Middle frontal gyrus (tissue), 1 donor: Measurements from ENCODE around the gene CERS5.
A peak's percentile ranks its signal among the peaks of the same experiment; 100 is the strongest.
"Not testable (repeated sequence)": the region's sequence is repeated elsewhere in the genome, so short reads cannot be mapped to it uniquely, and the experiment has no call there.

Experiments
- DNase-seq: peaks from one replicate; pipeline ENCODE4 v3.0.0-alpha.2; 2015; ENCODE audit warnings: low spot score; ENCODE audit errors: extremely low spot score

The CERS5 gene

DNA sequence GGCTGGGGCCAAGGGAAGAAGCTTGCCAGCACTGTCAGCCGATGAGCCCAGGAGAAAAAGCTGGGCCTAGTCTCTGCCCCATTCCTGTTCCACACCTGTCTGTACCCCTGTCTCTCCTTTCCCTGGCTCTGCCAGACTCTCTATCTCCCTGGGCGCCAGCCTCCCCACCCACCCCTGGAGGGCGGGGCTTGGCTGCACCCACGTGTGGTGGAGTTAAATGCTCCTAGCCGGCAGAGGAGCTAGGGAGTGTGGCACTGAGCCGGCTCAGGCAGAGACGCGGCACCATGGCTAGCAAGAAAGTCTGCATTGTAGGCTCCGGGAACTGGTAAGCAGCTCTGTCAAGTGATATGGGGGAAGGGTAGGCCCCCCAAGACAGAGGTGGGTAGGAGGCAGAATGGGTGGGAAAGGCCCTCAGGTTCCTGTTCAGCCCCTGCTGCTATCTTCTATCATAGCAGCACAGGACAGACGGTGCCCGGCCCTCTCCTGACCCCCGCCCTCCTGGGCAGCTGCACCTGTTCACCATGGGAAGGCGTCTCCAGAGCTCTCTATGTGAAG, 63.3 kb downstream of the CERS5 start, which contains the start of gene GPD1:
Gene GPD1 (plus strand): TSS at position 242 of the 555 bp plus-strand sequence. CDS start 43 bp downstream, at position 285.
- peak; percentile 79 for DNase-seq

DNA sequence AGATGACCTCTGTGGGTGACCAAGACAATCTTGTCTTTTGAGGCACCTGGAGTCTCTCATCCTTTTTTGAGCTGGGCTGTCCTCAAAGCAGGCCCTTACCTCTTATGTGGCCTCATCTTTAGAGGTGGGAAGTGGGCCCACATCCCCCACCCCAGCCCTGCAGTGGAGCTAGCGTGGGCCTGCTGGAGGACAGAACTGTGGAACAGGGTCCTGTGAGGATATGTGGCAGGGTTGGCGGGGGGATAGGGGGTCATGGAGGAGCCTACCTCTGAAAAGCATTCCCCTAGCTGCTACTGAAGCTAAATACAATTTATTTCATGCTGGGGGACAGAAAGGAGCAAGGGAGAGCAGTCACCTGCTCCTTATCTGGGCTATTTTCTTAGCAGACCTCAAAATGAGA, 63.8 kb downstream of the CERS5 start:
- no peak for DNase-seq

DNA sequence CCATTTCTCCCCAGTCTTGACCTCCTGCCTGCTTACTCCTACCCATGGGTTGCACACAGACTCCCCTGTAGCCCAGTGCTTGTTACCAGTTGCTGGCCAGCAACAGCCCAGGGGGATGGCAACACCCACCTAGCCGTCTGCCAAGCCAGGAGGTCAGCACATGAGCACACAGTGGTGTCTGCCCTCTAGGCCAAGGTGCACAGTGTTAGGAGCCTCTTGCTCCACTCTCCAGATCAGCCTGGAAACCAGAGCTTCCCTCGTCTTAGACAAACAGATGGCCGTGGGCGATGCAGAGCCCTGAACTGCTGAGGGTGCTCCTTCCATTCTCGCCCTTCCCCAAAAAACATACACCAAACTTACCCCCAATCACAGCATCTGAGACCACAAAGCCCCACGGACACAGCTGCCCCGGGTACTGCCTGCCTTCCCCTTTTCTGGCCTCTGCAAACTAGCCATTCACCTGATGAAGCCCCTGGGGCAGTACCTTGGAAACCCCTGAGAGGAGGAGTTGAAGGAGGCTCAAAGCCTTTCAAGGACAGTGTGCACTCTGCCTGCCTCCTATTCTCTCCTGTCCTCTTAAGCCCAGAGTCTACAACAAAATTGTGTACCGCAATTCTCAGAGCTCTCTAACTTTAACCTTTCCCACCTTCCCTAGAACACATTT, 64.4 kb downstream of the CERS5 start:
- no peak for DNase-seq

- peak; percentile 35 for DNase-seq
Observed at GRCh38 chr12:50102131-50102531, 65.0 kb downstream of the CERS5 start.

DNA sequence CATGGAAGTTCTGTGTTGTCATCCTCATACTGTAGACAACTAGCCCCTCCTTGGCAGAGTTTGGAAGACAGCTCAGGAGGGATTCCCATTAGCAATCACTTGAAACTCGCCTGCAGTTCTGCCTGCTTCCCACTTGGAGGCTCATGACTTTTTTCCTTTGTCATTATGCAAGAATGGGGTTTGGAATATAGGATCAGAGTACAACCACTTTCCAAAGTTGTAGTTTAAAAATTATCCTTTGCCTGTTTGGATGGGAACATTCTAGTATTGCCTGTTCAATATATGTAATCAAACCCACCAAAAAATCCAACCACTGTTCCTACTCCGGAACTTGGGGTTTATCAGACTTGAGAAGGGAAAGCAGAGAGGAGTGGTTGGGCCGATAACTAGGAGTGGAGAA, 65.5 kb downstream of the CERS5 start:
- DNase-seq: no peak

GRCh38 chr12:50100561-50100960, 66.6 kb downstream of the CERS5 start:
- no peak for DNase-seq

DNA sequence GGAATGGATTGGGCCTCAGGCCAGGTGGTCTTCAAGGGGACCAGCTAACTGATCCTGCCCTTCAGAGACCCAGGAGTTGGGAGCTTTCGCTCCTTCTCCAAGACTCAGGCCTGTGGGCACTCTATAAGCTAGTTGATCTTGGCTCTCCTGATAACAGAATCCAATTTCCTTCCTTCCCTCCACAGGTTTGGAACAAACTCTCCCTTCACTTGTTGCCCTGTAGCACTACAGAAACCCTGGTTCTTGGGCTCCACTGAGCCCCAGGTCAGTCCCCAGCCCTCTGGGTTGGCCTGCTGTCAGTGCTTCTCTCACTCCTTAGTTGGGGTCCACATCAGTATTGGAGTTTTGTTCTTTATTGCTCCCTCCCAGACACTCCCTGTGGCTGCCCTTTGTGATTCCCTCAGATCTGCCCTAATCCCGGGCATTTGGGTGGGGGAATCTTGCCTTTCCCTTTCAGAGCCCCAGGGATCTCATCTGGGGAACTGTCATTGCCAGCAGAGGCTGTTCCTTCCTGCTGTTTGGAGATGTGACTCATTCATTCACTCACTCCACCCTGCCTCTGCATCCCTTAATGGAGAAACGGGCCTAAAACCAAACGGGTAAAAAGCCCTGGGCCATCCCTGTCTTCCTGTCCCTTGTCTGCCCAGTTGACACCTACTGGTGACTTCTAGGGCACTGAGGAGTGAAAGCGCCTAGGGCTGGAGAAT, 67.7 kb downstream of the CERS5 start:
- DNase-seq: no peak

DNA sequence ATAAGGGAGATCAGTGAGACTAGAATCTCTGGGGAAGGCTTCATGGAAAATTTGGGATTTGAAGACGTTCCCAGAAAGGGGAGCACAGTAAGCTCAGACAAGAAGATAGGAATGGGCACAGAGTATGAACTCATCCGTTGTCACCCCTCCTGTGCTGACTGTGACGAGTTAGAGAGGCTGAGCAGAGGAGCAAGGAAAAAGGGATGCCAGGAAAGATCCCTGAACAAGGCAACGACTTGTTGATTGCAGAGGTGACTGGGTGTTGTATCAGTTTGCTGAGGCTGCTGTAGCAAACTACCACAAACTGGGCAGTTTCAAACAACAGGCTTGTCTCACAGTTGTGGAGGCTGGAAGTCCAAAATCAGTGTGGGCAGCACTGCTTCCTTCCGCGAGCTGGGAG, 69.2 kb downstream of the CERS5 start:
- no peak for DNase-seq

DNA sequence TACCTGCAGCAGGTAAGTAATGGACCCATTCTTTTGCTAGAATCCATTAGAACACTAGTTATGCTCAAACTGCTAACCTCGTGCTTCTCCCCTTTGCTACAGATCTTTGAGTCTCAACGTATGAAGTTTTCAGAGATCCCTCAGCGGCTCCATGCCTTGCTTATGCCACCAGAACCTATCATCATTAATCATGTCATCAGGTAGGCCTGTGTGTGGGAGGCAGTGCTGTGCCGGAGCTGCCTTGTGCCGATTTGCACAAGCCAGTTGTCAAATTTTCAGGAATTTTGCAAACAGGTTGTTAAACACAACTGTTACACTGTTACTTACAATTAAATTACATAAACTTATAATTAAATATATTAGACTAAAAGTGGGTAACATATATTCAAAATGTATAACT, 76.8 kb downstream of the CERS5 start:
- DNase-seq: no peak

DNA sequence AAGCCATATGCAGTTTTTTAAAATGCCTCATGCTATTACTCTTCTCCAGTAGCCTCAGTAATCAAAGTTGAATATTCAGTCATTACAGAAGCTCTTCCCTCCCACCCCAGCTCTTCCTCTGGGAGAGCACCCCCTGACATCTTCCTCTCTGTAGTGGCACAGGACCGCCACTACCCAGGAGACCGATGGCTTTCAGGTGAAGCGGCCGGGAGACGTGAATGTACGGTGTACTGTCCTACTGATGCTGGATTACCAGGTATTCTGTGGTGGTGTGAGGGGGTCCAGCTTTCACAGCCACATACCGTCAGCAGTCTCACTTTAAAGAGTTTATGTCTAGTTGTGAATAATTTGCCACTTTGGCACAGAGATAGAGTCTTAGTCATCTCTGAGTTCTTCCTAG, 77.4 kb downstream of the CERS5 start:
- no peak for DNase-seq

GRCh38 chr12:50088577-50089335, 78.4 kb downstream of the CERS5 start:
- no peak for DNase-seq

DNA sequence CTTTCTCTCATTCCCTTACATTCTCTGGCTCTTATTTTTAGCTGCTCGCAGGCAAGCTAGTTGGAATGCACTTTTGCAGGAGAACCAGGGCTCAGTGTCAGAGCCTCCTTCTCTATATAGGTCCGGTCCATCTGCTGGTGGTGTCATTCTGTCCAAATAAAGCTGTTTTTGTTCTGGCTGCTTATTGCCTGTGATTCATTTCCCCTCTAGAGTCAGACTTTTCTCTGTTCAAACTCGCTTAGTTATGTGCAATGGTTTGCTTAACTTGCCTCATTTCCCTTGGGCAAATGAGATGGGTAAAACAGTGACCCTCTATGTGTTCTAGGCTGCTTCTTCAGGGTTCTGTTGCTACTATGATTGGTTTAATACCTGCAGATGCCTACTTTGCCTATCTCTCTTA, 79.2 kb downstream of the CERS5 start:
- no peak for DNase-seq

- no peak for DNase-seq
Observed at GRCh38 chr12:50087151-50087550, 80.0 kb downstream of the CERS5 start.

DNA sequence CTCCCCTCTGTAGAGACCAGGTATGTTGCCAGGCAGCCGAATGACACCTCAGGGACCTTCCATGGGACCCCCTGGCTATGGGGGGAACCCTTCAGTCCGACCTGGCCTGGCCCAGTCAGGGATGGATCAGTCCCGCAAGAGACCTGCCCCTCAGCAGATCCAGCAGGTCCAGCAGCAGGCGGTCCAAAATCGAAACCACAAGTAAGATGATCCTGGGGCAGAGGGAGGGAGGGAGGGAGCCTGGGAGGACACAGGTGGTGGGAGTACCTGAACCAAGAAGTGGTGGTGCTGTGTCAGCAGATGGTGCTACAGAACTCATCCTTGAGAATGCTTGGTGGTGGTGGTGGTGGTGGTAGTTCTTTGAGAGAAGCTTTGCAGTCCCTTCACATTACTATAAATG, 81.0 kb downstream of the CERS5 start:
- no peak for DNase-seq

- DNase-seq: no peak
Observed at GRCh38 chr12:50085615-50086072, 81.5 kb downstream of the CERS5 start.

- peak; percentile 89 for DNase-seq
Observed at GRCh38 chr12:50084775-50085614, 82.2 kb downstream of the CERS5 start, which contains the start of gene SMARCD1. SMARCD1 (plus strand) TSS chr12:50085342; CDS start chr12:50085370, 28 bp downstream.

DNA sequence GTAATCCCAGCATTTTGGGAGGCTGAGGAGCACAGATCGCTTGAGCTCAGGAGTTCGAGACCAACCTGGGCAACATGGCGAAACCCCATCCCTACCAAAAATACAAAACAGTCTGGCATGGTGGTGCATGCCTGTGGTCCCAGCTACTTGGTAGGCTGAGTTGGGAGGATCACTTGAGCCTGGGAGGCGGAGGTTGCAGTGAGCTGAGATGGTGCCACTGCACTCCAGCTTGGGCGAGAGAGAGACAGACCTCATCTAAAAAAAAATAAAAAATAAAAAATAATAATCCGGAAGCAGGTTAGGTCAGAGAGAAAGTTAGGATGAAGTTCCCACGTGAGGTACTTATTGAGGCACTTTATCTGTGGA, 82.8 kb downstream of the CERS5 start:
- not testable (repeated sequence) for DNase-seq

- no peak for DNase-seq
Observed at GRCh38 chr12:50083301-50083700, 83.9 kb downstream of the CERS5 start.

DNA sequence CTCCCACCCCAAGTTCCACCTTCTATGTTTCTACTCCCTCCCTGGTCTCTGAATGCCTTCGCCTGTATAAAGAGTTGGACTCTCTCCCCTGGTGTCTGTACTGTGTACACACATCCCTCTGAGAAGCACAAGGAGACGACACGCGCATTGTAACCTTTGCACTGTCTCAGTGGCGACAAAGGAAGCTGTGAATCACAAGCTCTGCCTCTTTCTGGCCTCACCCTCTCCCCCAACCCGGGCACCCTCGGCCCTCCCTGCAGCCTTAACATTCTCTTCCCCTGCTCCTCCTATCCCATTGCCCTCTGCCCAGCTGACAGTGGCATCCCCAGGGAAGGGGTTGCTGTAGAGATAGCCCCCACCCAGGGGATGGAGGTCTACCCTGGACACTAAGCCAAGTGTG, 84.5 kb downstream of the CERS5 start:
- no peak for DNase-seq

DNA sequence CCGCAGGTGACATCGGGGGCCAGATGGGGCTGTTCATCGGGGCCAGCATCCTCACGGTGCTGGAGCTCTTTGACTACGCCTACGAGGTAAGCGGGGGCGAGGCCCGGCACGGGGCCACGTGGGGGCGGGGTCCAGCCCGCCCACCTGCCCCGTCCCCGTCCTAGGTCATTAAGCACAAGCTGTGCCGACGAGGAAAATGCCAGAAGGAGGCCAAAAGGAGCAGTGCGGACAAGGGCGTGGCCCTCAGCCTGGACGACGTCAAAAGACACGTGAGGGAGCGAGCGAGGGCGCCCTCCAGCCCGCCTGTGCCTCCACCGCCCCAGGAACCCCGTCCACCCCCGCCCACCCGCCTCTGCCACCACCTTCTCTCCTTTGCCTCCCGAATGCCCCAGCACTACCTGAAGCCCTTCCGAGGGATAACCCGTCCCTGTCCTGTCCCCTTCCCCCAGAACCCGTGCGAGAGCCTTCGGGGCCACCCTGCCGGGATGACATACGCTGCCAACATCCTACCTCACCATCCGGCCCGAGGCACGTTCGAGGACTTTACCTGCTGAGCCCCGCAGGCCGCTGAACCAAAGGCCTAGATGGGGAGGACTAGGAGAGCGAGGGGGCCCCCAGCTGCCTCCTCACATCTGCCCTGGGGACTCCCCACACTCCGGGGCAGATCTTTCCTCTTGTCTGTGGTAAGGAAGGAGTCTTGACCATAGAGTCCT, 85.9 kb downstream of the CERS5 start:
- no peak for DNase-seq
